ENCODE results near the gene F7.
A peak's percentile ranks its signal among the peaks of the same experiment; 100 is the strongest.

The F7 gene

GRCh38 chr13:113086991-113087922 lies 18.3 kb upstream of the F7 start:
- no peak for DNase-seq (ENCODE audit: low read depth, low spot score)

- no peak for DNase-seq (ENCODE audit: low read depth, low spot score)
These were observed 17.5 kb upstream of the F7 start for GRCh38 chr13:113087923-113088690.

DNA sequence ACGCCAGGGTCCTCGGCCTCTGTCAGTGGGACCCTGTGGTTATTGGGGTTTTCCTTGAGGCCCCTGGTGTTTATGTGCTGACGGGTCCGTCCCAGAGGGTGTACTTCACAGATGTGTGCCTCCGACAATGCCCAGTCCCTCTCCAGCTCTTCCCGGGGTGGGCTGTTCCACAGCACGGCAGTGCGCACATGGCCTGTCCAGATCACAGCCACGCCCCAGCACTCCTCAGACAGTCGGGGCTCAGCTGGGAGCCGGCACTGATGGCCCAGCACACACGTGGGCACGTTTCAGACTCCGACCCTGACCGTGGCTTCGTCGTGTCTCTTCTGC lies 16.9 kb upstream of the F7 start:
- no peak for DNase-seq (ENCODE audit: low read depth, low spot score)

DNA sequence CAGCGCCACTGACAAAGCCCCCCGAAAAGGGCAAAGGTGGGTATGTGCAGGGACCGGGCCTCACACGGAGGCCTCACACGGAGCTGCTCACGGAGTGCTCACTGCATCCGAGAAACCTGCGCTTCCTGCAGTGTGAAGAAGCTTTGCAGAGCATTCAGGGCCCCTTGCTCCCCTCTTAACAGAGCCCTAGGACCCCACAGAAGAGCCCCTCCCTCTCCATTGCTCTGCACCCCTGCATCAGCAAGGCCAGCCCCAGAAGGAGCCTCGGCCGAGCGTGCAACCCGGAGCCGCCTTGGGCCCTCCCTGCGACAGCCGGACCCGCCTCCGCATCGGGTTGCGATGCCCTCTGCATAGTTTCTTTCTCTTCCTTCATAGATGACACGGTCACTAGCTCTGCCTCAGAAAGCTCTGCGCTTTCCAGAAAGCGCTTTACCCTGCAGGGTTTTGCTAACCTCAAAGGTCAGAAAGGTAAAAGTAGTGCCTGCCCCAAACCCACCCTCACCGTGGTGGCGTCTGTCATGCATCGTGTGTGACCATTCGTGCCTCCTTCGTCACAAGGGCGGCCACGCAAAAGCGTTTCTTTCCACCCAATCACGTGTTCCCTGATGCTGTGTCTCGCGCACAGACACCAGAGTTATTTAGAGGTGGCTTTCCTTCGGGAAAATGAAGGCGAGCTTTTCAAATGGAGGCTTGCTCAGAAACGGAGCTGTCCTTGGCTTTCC lies 15.7 kb upstream of the F7 start:
- no peak for DNase-seq (ENCODE audit: low read depth, low spot score)

DNA sequence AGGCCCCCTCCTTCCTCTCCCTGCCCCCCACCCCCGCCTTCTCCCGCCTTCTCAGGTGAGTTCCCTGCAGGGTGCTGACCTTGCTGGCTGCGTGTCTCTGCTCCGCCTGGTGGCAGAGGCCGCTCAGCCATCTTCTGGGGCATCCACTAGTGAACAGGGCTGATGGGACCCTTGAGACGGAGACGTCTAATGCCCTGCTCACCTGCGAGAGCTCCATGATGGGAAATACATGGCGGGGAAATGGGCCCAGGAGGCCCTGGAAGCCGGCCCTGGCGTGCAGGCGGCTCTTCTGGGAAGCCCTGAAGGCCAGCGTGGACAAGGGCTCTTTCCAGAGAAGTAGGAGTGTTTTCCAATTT lies 15.2 kb upstream of the F7 start:
- DNase-seq (ENCODE audit: low read depth, low spot score): no peak

DNA sequence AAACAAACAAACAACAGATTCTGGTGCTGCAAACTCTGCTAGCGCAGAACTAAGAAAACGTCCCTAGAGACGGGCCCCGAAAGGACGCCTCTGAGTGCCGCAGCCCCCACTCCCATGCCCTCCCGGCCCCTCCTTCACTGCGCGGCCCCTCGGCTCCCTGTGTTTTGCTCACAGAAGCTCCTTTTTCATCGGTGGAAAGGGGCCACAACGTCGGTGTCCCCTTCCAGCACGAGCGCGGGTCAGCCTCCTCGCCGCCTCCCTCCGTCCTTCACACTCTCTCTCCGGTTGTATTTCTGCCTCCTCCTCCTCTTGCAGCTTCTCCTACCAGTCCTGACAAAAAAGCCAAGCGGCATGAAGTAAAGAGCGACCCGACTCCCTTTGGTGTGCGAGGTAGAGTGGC lies 14.8 kb upstream of the F7 start:
- DNase-seq (ENCODE audit: low read depth, low spot score): no peak

GRCh38 chr13:113091211-113091771 lies 14.3 kb upstream of the F7 start:
- DNase-seq (ENCODE audit: low read depth, low spot score): no peak

GRCh38 chr13:113091891-113092775 lies 13.5 kb upstream of the F7 start:
- DNase-seq (ENCODE audit: low read depth, low spot score): no peak

DNA sequence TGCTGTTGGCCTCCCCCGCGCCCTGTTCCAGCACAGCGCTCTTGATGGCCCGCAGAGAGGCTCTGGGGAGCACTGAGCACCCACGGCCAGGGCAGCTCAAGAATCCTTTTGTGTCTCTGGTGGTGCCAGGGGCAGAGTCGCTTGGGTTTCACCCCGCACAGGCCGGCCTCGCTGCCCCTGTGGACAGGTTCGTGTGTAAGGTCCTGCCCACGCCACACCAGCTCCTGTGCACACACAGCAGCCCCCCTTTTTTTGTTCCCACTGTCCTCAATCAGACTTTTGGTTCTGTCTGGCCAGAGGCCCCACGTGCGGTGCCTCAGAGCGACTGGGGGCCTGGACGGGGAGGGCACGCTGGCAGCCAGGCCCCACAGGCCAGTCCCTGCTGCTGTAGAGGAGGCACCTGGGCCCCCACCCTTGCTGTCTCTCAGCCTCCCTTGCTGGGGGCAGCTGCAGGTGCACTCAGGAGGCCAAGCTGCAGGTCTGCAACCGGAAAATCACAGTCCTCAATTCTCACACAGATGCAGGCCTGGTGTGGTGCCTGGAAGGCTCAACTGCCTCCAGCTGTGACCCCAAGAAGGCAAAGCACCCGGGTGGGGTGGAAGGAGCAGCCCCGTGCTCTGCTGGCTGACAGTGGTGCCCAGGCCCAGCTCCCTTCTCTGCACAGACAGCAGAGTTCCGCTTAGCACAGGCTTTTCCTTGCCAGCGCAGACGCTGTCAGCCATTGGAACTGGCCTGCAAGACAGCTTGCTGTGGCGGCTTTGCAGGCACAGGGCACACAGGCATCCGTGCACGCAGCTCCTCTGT lies 12.6 kb upstream of the F7 start:
- no peak for DNase-seq (ENCODE audit: low read depth, low spot score)

DNA sequence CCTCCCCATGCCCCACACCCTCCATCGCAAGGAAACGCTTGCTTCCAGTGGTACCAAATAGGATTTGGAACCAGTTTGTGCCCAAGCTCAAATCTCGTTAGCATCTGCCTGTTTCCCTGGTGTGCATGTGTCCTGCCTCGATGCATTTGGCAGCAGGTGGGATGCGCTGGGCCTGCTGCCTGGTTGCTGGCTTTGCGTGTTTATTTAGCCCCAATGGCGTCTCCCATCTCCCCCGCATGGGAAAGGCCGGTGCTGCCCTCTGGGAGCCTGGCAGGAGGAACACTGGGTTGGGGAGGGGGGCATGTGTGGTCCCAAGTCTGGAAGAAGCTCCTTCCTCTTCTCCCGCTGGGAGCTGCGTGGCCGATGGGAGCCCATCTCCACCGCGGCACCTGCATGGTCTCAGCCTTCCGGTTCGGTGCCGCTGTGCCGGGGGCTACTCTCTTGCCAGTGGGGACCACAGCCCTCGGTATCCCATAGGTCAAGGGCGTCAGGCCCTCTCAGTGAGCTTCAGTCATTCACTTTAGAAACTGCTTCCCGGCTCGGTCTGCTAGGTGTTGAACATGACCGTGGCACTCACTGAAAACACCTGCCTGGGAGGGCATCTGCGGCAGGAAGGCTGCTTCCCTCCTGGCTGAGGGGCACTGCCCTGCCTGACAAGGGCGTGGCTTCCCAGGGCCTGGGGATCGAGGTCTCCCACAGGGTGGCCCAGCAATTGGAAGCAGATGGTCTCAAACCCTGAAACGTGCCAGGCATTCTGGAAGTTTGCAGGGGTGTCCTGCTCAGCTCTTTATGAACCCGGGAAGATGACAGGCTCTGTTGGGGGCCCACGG lies 11.8 kb upstream of the F7 start:
- DNase-seq (ENCODE audit: low read depth, low spot score): no peak

- DNase-seq (ENCODE audit: low read depth, low spot score): no peak
These were observed 11.2 kb upstream of the F7 start for GRCh38 chr13:113094410-113094800.

DNA sequence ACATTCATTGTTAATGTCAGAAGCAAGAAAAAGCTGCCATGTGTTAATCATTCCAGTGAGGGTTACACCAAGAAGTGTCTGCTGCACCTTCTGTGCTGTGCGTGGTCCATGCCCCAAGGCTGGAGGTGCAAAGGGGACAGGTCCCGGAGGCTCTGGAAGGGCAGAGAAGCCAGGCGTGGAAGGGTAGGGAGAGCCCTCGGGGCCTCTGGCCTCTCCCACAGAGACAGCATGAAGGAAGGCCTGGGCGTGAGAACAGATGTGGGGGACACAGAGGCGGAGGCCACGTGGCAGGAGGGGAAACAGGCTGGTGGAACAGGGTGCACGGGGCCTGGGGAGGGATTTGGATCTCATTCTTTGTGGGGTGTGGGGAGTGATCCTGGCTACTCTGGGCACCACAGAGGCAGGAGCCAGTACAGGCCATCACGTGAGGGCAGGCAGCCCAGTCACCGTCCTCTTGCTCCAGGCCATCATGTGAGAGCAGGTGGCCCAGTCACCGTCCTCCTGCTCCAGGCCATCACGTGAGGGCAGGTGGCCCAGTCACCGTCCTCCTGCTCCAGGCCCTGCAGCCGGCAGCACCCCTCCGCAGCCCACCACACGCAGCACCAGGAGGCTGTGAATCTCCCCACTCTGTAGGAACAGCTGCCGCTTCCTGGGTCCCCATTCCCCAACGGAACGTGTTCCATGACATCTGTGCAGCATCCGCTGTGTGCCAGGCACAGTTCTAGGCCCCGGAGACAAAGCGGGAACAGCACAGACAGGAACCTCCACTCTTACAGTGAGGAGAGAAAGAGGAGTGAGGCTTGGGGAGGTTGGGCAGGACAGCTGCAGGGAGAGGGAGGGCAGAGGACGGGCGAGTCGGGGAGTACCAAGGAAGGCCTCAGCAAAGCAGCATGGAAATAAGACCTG lies 10.2 kb upstream of the F7 start:
- no peak for DNase-seq (ENCODE audit: low read depth, low spot score)

- no peak for DNase-seq (ENCODE audit: low read depth, low spot score)
These were observed 9.4 kb upstream of the F7 start for GRCh38 chr13:113096052-113096744.

DNA sequence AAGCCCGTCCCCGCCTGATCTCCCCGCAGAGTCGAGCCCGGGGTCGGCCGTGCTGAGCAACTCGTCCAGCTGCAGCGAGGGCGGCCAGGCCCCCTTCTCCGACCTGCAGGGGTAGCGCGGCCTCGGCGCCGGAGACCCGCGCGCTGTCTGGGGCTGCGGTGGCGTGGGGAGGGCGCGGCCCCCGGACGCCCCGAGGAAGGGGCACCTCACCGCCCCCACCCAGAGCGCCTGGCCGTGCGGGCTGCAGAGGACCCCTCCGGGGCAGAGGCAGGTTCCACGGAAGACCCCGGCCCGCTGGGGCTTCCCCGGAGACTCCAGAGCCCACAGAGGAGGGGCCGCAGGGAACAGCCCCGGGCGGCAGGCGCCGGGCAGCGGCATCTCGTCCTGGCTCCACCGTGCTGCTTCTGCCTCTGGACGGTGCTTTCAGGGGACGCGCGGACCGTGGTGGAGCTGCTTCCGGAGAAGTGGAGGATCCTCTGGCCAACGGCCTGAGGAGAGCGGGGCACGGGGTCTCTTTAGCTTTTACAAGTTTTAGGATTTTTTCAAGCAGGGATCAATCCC lies 8.8 kb upstream of the F7 start:
- DNase-seq (ENCODE audit: low read depth, low spot score): no peak

DNA sequence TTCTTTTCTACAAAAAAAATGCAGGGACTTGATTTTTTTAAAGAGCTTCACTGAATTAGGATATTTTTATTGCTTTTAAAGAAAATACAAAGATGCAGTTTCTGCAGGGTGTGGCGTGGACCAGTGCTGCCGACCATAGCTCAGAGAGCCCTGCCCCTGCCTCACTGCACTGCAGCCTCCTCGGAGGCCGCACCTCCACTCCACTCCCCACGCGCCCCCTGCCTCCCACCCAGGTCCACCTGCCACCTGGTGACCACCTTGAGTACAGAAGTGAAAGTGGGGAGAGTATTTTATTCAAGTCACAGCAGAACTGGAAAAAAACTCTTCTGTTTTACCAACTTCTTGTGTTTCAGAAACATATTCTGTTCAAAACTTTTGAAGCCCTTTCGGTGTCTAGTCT lies 7.9 kb upstream of the F7 start:
- DNase-seq (ENCODE audit: low read depth, low spot score): no peak

- peak; percentile 18 for DNase-seq (ENCODE audit: low read depth, low spot score)
These were observed 7.3 kb upstream of the F7 start for GRCh38 chr13:113098162-113098732.

DNA sequence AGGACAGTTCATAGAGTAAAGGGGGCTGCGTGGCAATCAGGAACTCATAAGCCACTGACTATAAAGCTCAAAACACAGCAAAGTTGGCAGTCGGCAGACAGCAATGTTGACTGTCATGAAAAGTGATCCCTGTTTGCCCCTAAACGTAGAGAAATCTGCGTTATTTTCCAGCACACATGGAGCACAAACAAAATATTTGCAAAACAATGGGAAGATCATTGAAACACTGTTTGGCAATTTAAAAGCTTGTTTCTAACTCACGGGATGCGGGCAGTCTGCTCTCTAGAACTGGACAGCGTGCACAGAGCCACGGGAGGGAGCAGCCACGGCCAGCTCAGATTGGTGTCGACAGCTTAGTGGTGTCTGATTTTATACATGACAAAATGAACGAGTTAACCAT lies 6.4 kb upstream of the F7 start:
- DNase-seq (ENCODE audit: low read depth, low spot score): no peak
